HUES6 (cell line): Measurements from ENCODE around the gene HAGHL.
A peak's percentile ranks its signal among the peaks of the same experiment; 100 is the strongest.

Source experiments
- H3K27ac ChIP-seq: 2 replicates; pipeline ENCODE4 v1.7.0; 2013; ENCODE audit warnings: low read depth, mild to moderate bottlenecking, low read length, inconsistent platforms
- H3K27me3 ChIP-seq: 2 replicates; pipeline ENCODE4 v1.6.1; 2013; ENCODE audit warnings: low read length; ENCODE audit not compliant: control insufficient read depth, insufficient read depth
- H3K36me3 ChIP-seq: 2 replicates; pipeline ENCODE4 v1.6.1; 2013; ENCODE audit warnings: low read length; ENCODE audit not compliant: control insufficient read depth, insufficient read depth
- H3K4me1 ChIP-seq: 2 replicates; pipeline ENCODE4 v1.6.1; 2013; ENCODE audit warnings: low read length; ENCODE audit not compliant: control insufficient read depth, insufficient read depth
- H3K4me3 ChIP-seq: 2 replicates; pipeline ENCODE4 v1.5.1; 2013; ENCODE audit warnings: low read depth, low read length
- H3K9ac ChIP-seq: one replicate; pipeline ENCODE4 v1.6.1; 2013; ENCODE audit warnings: mild to moderate bottlenecking, low read length
- H3K9me3 ChIP-seq: 2 replicates; pipeline ENCODE4 v1.6.1; 2013; ENCODE audit warnings: low read depth, low read length; ENCODE audit not compliant: control insufficient read depth, insufficient read depth

HAGHL gene, protein sequence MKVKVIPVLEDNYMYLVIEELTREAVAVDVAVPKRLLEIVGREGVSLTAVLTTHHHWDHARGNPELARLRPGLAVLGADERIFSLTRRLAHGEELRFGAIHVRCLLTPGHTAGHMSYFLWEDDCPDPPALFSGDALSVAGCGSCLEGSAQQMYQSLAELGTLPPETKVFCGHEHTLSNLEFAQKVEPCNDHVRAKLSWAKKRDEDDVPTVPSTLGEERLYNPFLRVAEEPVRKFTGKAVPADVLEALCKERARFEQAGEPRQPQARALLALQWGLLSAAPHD

DNA sequence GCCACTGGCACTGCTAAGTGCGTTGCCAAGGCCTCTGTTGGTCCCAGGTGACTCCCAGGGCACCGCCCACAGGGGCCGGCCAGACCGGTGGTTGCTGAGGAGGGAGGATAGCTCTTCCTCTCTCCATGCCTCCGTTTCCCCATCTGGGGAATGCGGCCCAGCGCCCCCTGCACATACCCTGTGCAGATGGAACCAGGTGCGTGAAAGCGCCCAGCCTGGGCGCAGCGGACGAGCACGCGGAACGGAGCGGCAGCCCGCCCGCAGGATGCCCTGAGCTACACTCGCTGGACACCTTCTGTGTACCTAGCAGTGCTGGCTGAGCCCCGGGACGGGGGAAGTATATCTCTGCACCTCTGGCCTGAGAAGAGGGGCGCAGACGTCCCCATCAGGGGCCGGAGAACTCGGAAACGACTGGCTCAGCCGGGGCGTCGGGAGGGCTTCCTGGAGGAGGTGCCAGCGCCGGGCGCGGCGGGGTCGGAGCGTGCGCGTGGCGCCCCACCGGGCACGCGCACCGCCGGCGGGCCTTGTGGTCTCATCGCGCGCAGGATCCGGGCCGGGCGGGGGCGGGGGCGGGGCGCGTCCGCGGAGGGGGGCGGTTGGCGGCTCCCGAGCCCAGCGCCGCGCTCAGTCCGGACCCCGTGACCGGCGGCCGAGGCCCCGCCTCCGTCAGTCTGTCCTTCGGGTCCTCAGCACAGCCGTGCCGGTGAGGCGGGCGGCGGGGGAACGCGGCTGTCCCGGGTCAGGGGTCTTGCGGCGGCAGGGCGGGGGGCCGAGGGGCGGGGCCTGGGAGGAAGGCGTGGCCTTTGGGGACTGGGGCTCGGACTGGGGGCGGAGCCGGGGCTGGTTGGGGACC lies at the start of gene HAGHL, which contains the start of gene CCDC78:
Gene HAGHL, plus strand, starts transcription at position 669 of the 853 bp plus-strand sequence. CDS start 404 bp downstream, outside the sequence.
Gene CCDC78, minus strand, starts transcription at position 6 of the 853 bp plus-strand sequence. CDS start 76 bp downstream, outside the sequence.
- H3K9ac ChIP-seq: peak within 1 kb of the TSS; percentile 60
- no peak within 1 kb of the TSS for H3K27ac ChIP-seq

DNA sequence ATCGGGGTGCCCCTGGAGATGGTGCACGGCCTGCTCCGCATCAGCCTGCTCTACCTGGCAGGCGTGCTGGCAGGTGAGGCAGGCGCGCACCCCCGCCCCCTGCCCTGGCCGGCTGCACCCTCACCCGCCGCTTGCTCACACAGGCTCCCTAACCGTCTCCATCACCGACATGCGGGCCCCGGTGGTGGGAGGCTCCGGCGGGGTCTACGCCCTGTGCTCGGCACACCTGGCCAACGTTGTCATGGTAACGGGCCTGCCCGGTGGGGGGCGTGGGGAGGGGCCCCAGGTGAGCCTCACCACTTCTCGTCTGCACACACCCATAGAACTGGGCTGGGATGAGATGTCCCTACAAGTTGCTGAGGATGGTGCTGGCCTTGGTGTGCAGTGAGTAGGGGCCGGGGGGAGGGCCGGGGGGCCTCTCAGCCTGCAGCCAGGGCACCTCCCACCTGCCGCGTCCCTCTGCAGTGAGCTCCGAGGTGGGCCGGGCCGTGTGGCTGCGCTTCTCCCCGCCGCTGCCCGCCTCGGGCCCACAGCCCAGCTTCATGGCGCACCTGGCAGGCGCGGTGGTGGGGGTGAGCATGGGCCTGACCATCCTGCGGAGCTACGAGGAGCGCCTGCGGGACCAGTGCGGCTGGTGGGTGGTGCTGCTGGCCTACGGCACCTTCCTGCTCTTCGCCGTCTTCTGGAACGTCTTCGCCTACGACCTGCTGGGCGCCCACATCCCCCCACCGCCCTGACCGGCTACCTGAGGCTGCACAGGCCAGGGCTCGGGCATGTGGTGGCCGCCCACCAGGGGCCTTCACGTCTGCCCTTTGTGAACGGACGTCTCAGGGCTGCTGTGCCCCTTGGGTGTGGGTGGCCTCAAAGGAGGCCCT lies 49.4 kb upstream of the HAGHL start:
- peak overlapping the region; percentile 20 for H3K4me3 ChIP-seq
- peaks cover 32% of the 10 kb centered on the region for H3K36me3 ChIP-seq
- H3K27me3 ChIP-seq: no peaks in the 10 kb centered on the region
- no peak overlapping the region for H3K27ac ChIP-seq
- peaks cover 42% of the 10 kb centered on the region for H3K4me1 ChIP-seq
- no peak overlapping the region for H3K9ac ChIP-seq
- H3K9me3 ChIP-seq: no peaks in the 10 kb centered on the region

More for the DNA sequence above, at the start of gene HAGHL, which contains the start of gene CCDC78:
- Histone ChIP-seq H3K4me3 (peak within 1 kb of the TSS; percentile 71), H3K27me3 (peaks cover 19% of the 10 kb centered on the region), H3K9me3 (no peaks in the 10 kb centered on the region), H3K4me1 (peaks cover 3% of the 10 kb centered on the region; the same call in 1 of the 2 replicates), H3K36me3 (peaks cover 17% of the 10 kb centered on the region)

DNA sequence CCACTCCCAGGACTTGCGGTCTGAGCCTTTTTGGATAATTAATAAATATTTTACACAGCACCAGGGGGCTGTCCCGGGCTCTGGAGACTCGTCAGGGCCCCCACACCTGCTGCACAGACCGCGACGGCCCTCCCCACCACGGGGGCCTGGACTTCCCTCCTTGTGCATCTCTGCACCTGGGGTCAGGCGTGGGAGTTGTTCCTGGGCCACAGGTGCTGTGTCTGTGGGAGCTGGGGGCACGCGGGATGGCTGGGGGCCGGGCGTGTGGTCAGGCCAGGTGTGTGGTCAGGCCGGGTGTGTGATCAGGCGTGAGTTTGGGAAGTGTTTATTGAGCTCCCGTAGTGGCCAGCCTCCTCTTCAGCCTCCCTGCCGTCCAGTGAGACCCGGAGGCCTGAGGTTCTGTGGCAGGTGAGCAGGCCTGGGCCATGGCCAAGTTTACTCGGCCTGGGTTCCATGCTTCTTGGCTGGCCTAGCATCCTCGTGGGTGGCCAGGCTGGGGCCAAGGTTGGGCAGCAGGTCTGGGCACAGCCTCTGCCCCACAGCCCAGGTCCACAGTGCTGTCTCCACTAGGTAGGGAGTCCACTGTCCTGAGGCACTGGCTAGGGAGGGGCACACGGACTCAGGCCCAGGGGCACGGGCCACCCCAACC lies 48.6 kb upstream of the HAGHL start:
- no peak overlapping the region for H3K27ac ChIP-seq
- no peak overlapping the region for H3K9ac ChIP-seq
- H3K9me3 ChIP-seq: no peaks in the 10 kb centered on the region
- peaks cover 48% of the 10 kb centered on the region for H3K4me1 ChIP-seq
- H3K36me3 ChIP-seq: peaks cover 31% of the 10 kb centered on the region
- peak overlapping the region; percentile 84; the same call in 1 of the 2 replicates for H3K4me3 ChIP-seq
- no peaks in the 10 kb centered on the region for H3K27me3 ChIP-seq

DNA sequence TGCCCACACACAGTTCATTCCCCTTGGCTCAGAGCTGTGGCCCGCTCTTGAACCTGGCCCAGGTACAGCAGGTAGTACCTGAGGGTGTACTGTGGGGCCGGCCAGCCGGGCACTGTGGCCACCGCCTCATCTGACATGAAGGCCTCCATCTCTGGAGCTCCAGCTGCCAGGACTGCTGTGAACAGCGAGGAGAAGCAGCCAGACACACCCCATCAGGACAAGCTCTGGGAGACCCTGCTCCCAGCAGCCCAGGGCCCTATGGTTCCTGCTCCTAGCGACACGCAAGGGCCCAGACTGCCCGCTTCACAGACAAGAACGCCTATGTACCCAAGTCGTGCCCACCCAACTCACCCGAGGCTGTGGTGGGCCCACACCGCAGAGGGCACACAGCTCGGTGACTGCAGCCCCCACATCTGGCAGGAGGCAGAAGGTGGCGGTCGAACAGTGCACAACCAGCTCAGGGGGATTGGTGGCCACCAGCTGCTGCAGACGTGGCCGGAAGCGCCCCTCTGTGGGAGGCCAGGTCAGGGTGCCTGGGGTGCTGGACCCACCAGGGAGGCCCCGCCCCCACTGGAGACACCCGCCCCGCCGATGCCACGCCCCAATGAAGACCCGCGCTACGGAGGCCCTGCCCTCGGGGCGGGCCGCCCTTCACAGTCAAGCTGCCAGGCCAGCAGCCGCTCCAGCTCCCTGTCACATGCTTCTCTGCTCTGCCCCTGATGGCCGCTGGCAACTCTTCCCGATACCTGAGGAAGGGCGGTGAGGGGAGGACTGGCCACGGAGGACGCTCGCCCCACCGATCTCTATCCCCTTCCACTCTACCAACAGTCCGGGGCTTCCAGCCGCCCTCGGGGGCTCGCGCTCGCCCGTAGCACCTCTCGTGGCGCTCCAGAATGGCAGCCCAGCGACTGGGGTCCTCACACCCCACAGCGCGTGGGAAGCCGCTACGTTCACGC lies 47.8 kb upstream of the HAGHL start:
- peaks cover 49% of the 10 kb centered on the region for H3K4me1 ChIP-seq
- H3K9me3 ChIP-seq: no peaks in the 10 kb centered on the region
- no peaks in the 10 kb centered on the region for H3K27me3 ChIP-seq
- H3K27ac ChIP-seq: no peak overlapping the region
- H3K4me3 ChIP-seq: peak overlapping the region; percentile 84
- H3K36me3 ChIP-seq: peaks cover 24% of the 10 kb centered on the region
- peak overlapping the region; percentile 49 for H3K9ac ChIP-seq

DNA sequence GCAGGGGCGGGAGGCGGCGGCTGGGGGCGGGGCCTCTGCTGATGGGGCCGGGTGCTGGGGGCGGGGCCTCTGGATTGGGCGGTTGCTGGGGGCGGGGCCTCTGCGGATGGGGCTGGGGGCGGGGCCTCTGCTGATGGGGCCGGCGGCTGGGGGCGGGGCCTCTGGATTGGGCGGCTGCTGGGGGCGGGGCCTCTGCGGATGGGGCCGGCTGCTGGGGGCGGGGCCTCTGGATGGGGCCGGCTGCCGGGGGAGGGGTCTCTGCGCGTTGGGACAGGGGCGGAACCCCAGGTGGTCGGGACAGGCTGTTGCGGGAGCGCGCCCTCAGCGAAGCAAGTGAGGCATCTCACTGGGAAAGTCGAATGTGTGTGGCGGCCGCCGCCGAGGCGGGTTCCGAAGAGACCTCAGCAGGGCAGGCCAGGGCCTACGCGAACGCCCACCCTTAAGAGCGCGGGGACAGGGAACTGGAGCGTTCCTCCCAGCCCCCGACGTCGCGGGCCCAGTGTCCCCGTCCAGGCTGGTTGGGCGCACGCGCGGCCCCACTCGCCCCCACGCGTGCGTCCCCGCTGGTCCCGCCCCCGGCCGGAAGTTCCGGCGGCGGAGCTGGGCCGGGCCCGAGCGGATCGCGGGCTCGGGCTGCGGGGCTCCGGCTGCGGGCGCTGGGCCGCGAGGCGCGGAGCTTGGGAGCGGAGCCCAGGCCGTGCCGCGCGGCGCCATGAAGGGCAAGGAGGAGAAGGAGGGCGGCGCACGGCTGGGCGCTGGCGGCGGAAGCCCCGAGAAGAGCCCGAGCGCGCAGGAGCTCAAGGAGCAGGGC lies 46.9 kb upstream of the HAGHL start, which contains the start of gene STUB1:
Gene STUB1, plus strand, starts transcription at position 597 of the 811 bp plus-strand sequence. Its CDS starts 116 bp downstream, at position 713.
- H3K4me1 ChIP-seq: peaks cover 40% of the 10 kb centered on the region
- no peak within 1 kb of the TSS; the same call in 1 of the 2 replicates for H3K27ac ChIP-seq
- no peaks in the 10 kb centered on the region for H3K27me3 ChIP-seq
- H3K9ac ChIP-seq: peak within 1 kb of the TSS; percentile 86
- H3K4me3 ChIP-seq: peak within 1 kb of the TSS; percentile 86
- peaks cover 22% of the 10 kb centered on the region for H3K36me3 ChIP-seq
- no peaks in the 10 kb centered on the region for H3K9me3 ChIP-seq

DNA sequence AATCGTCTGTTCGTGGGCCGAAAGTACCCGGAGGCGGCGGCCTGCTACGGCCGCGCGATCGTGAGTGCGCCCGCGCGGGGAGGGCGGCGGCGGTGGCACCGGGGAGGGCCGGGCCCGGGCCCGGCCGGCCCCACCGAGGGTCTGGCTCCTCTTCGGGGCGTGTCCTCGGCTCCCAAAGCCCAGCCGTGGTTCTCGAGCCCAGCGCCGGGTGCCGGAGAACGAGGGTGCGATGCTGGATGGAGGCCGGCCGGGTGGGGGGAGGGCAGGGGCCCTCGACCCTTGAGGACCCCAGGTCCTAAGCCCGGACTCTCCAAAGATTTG lies 46.3 kb upstream of the HAGHL start:
- no peaks in the 10 kb centered on the region for H3K9me3 ChIP-seq
- H3K4me1 ChIP-seq: peaks cover 37% of the 10 kb centered on the region
- no peaks in the 10 kb centered on the region for H3K27me3 ChIP-seq
- H3K36me3 ChIP-seq: peaks cover 25% of the 10 kb centered on the region
- peak overlapping the region; percentile 86 for H3K9ac ChIP-seq
- no peak overlapping the region for H3K27ac ChIP-seq
- peak overlapping the region; percentile 86 for H3K4me3 ChIP-seq

DNA sequence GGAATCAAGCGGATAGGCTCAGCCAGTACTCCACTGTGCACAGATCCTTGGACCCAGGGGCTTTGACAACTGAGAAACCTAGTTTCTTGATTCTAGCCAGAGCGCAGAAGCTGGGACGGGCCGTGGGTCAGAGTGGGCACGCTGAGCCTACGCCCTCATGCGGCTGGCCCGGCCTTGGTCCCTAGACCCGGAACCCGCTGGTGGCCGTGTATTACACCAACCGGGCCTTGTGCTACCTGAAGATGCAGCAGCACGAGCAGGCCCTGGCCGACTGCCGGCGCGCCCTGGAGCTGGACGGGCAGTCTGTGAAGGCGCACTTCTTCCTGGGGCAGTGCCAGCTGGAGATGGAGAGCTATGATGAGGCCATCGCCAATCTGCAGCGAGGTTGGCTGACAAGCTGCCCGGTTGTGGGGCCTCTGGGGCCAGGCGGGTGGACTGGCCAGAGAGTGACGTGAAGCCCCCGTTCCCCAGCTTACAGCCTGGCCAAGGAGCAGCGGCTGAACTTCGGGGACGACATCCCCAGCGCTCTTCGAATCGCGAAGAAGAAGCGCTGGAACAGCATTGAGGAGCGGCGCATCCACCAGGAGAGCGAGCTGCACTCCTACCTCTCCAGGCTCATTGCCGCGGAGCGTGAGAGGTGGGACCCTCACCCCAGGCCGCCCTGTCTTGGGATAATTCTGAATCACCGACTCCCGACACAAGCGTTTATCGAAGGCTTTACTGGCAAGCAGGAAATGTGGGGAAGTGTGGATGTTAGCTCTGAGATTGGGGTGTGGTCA lies 45.8 kb upstream of the HAGHL start:
- Histone ChIP-seq H3K27ac (no peak overlapping the region), H3K4me3 (peak overlapping the region; percentile 86), H3K36me3 (peaks cover 25% of the 10 kb centered on the region), H3K27me3 (no peaks in the 10 kb centered on the region), H3K9ac (peak overlapping the region; percentile 86), H3K9me3 (no peaks in the 10 kb centered on the region), H3K4me1 (peaks cover 37% of the 10 kb centered on the region)

DNA sequence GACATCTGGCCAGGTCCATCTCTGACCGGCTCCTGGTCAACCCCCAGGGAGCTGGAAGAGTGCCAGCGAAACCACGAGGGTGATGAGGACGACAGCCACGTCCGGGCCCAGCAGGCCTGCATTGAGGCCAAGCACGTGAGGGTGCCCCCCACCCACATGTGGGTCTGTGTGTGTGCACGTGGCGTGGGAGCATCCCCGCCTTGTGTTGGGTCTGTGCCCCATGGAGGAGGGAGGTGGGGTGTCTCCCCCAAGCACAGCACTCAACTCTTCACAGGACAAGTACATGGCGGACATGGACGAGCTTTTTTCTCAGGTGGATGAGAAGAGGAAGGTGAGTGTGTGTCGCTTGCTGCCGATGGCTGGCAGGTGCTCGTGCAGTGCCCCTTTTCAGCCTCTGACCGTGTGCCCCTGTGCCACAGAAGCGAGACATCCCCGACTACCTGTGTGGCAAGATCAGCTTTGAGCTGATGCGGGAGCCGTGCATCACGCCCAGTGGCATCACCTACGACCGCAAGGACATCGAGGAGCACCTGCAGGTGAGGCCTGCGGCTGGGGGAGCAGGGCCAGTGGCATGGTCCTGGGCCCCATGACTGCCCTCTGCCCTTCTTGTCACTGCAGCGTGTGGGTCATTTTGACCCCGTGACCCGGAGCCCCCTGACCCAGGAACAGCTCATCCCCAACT lies 45.0 kb upstream of the HAGHL start:
- H3K36me3 ChIP-seq: peaks cover 31% of the 10 kb centered on the region
- no peak overlapping the region for H3K27ac ChIP-seq
- H3K27me3 ChIP-seq: no peaks in the 10 kb centered on the region
- H3K4me3 ChIP-seq: peak overlapping the region; percentile 86
- H3K9ac ChIP-seq: no peak overlapping the region
- H3K4me1 ChIP-seq: peaks cover 32% of the 10 kb centered on the region
- no peaks in the 10 kb centered on the region for H3K9me3 ChIP-seq
